HCT116 (cell line): ENCODE data around the gene PACSIN2.

Experiments used
- CTCF ChIP-seq, 3 experiments: fragments of 200-600 bp in 1 of 3; sonication (generic) in 1 of 3; IDR thresholded peaks in 2 of 3; conservative IDR thresholded peaks in 1 of 3; 2 replicates each; pipeline ENCODE4 v1.5.1; 2012 to 2017; ENCODE audit warnings: low read depth in 2 of 3, low read length in 2 of 3, antibody characterized with exemption in 1 of 3, borderline replicate concordance in 1 of 3, control low read depth in 1 of 3, mild to moderate bottlenecking in 1 of 3, mixed read lengths in 1 of 3, mixed run types in 1 of 3, moderate library complexity in 1 of 3; ENCODE audit not compliant: insufficient read depth in 1 of 3
- POLR2A ChIP-seq: IDR thresholded peaks from 2 replicates; pipeline ENCODE4 v1.7.0; 2011; ENCODE audit warnings: borderline replicate concordance; ENCODE audit not compliant: insufficient read depth, insufficient read length; ENCODE audit errors: extremely low read depth
- RAD21 ChIP-seq: IDR thresholded peaks from 2 replicates; pipeline ENCODE4 v1.6.1; 2012; ENCODE audit warnings: low read depth, mild to moderate bottlenecking

GRCh38 chr22:42857845-42858481, 157.0 kb downstream of the PACSIN2 start:
- TF ChIP-seq CTCF (IDR thresholded peaks at IDR 0.05 in 2 of 3, conservative IDR thresholded peaks at IDR 0.05 in 1 of 3; ENCODE audit: borderline replicate concordance in 1 of 3, insufficient read depth in 1 of 3, low read depth in 2 of 3, low read length in 2 of 3) (no peak), POLR2A (no peak), RAD21 (no peak)
